HepG2 (cell line): ENCODE measurements around the gene PRICKLE2. TPM values are rescaled to one million over a fixed set of nuclear protein-coding genes. Genes with fewer than 3 reads are reported as not detected.
A peak's percentile ranks its signal among the peaks of the same experiment; 100 is the strongest.

ENCODE experiments used
- FOXP4 ChIP-seq: sonication (generic); formaldehyde crosslinking; IDR thresholded peaks from 2 replicates; pipeline ENCODE4 v1.4.0; 2020; ENCODE audit warnings: missing genetic modification reagents
- HNRNPUL1 ChIP-seq: fragments of 200-400 bp; formaldehyde crosslinking; IDR thresholded peaks from 2 replicates; pipeline ENCODE4 v1.6.1; 2017; ENCODE audit warnings: low read depth, mild to moderate bottlenecking, low read length, moderate library complexity
- KIAA2018 ChIP-seq: sonication (generic); formaldehyde crosslinking; IDR thresholded peaks from 2 replicates; pipeline ENCODE4 v1.5.0; 2020; ENCODE audit warnings: mild to moderate bottlenecking, missing genetic modification reagents, borderline replicate concordance
- KLF12 ChIP-seq: sonication (generic); formaldehyde crosslinking; IDR thresholded peaks from 2 replicates; pipeline ENCODE4 v1.4.0; 2020; ENCODE audit warnings: missing genetic modification reagents, borderline replicate concordance
- PPARG ChIP-seq: conservative IDR thresholded peaks from 2 replicates; pipeline ENCODE4 v1.6.1; 2016; ENCODE audit warnings: missing biosample characterization, missing genetic modification reagents
- RAD21 ChIP-seq: fragments of 450-650 bp; formaldehyde crosslinking; IDR thresholded peaks from 2 replicates; pipeline ENCODE4 v1.5.0; 2020; ENCODE audit warnings: mild to moderate bottlenecking
- RXRB ChIP-seq: IDR thresholded peaks from 2 replicates; pipeline ENCODE4 v1.6.1; 2016; ENCODE audit warnings: borderline replicate concordance, missing genetic modification reagents, missing compliant biosample characterization
- SALL1 ChIP-seq: sonication (generic); formaldehyde crosslinking; IDR thresholded peaks from 2 replicates; pipeline ENCODE4 v1.8.0; 2022; ENCODE audit warnings: mild to moderate bottlenecking, missing genetic modification reagents
- ZNF644 ChIP-seq: IDR thresholded peaks from 2 replicates; pipeline ENCODE4 v1.6.1; 2016; ENCODE audit warnings: low read depth
- polyA plus RNA-seq, 8 experiments: library from polyadenylated mRNA; depleted of rRNA in 3 of 8; stranded (reverse) in 7 of 8; unstranded in 1 of 8; fragments of >200 nt; fragmentation: Illumina TruSeq in 4 of 8; extraction: Trizol in 4 of 8; gene quantifications; 2 replicates each; pipeline versions ENCODE4 v1.2.1 to v1.2.3, GENCODE V29; 2011 to 2016; ENCODE audit warnings: low read depth in 4 of 8, missing spikeins in 1 of 8, mixed read lengths in 1 of 8; ENCODE audit not compliant: insufficient read depth in 1 of 8
- total RNA-seq, 5 experiments: library from RNA; depleted of rRNA; stranded (reverse); fragments of >200 nt; fragmentation: Illumina TruSeq; extraction: Trizol; gene quantifications; 2 replicates each; pipeline ENCODE4 v1.2.3, GENCODE V29; 2016; ENCODE audit warnings: low read depth in 1 of 5

Gene PRICKLE2
- total and polyA plus RNA-seq, 2 of the 13 experiments (the other 11 are each of a cell fraction or from before 2014, with no cell fraction given) = 0.01 to 0.07 TPM

- TF ChIP-seq KIAA2018 (CRISPR knock-in tag) = no peak
- TF ChIP-seq RXRB (CRISPR knock-in tag) = 0 out of 2 replicates have a peak, but pooled peaks have one; percentile 12
- TF ChIP-seq PPARG (CRISPR knock-in tag) = 0 out of 2 replicates have a peak, but pooled peaks have one; percentile 19
- no peak for TF ChIP-seq KLF12
- no peak for TF ChIP-seq HNRNPUL1
- peak; percentile 32; the same call in 1 of the 2 replicates for TF ChIP-seq SALL1 (CRISPR knock-in tag)
- no peak for TF ChIP-seq RAD21 (CRISPR knock-in tag)
- no peak for TF ChIP-seq FOXP4 (CRISPR knock-in tag)
- 0 out of 2 replicates have a peak, but pooled peaks have one; percentile 12 for TF ChIP-seq ZNF644
- TF ChIP-seq, all 625 proteins: peak for 5
These were observed 50.9 kb downstream of the PRICKLE2 start (continued) for GRCh38 chr3:64174328-64174727.
